Activated CD4-positive, alpha-beta T cell treated with anti-CD3 and anti-CD28 coated beads, Interleukin-2, amount 50 U/mL, for 1 hour (primary cell): ENCODE results near the gene DTX3L.
A peak's percentile ranks its signal among the peaks of the same experiment; 100 is the strongest.
"Not testable (repeated sequence)": the region's sequence is repeated elsewhere in the genome, so short reads cannot be mapped to it uniquely, and the experiment has no call there.

Source experiments
- DNase-seq: peaks from one replicate; pipeline ENCODE4 v3.0.0-alpha.2; 2020

DTX3L gene

GRCh38 chr3:122562923-122563716 is 1.0 kb upstream of the DTX3L start:
- no peak for DNase-seq

GRCh38 chr3:122563717-122564025 is 467 bp upstream of the DTX3L start:
- DNase-seq: no peak

- not testable (repeated sequence) for DNase-seq
Observed at GRCh38 chr3:122568131-122568530, 4.0 kb downstream of the DTX3L start.

GRCh38 chr3:122568755-122569154 is 4.6 kb downstream of the DTX3L start:
- DNase-seq: no peak

GRCh38 chr3:122572940-122573412 is 8.8 kb downstream of the DTX3L start:
- no peak for DNase-seq

GRCh38 chr3:122576174-122576940 is 12.2 kb downstream of the DTX3L start:
- DNase-seq: no peak

- peak; percentile 37 for DNase-seq
Observed at GRCh38 chr3:122577409-122578031, 13.4 kb downstream of the DTX3L start, which contains the start of gene PARP15. TSS of gene PARP15 (plus strand) at chr3:122577650. CDS start at chr3:122577668, 18 bp downstream.

GRCh38 chr3:122578069-122578740 is 14.1 kb downstream of the DTX3L start:
- DNase-seq: no peak

GRCh38 chr3:122580470-122580869 is 16.3 kb downstream of the DTX3L start:
- DNase-seq: no peak

- DNase-seq: no peak
Observed at GRCh38 chr3:122581622-122582021, 17.5 kb downstream of the DTX3L start.

- no peak for DNase-seq
Observed at GRCh38 chr3:122582390-122582789, 18.3 kb downstream of the DTX3L start.

- DNase-seq: no peak
Observed at GRCh38 chr3:122586098-122586497, 22.0 kb downstream of the DTX3L start.

GRCh38 chr3:122586773-122587485 is 22.8 kb downstream of the DTX3L start:
- no peak for DNase-seq

GRCh38 chr3:122587572-122587971 is 23.4 kb downstream of the DTX3L start:
- no peak for DNase-seq

GRCh38 chr3:122589297-122589696 is 25.2 kb downstream of the DTX3L start:
- no peak for DNase-seq

- DNase-seq: no peak
Observed at GRCh38 chr3:122590610-122591009, 26.5 kb downstream of the DTX3L start.

- no peak for DNase-seq
Observed at GRCh38 chr3:122594025-122594424, 29.9 kb downstream of the DTX3L start.

GRCh38 chr3:122598151-122598550 is 34.0 kb downstream of the DTX3L start:
- no peak for DNase-seq

- DNase-seq: no peak
Observed at GRCh38 chr3:122598556-122598955, 34.4 kb downstream of the DTX3L start.

GRCh38 chr3:122602011-122602710 is 38.0 kb downstream of the DTX3L start:
- DNase-seq: no peak

- no peak for DNase-seq
Observed at GRCh38 chr3:122603056-122603455, 38.9 kb downstream of the DTX3L start.

GRCh38 chr3:122606330-122606729 is 42.2 kb downstream of the DTX3L start:
- DNase-seq: no peak
